Loucy (cell line): ENCODE data around the gene SASH3.
A peak's percentile ranks its signal among the peaks of the same experiment; 100 is the strongest.

Experiments
- H2AFZ ChIP-seq: fragments of 200-600 bp; sonication (generic); 2 replicates; pipeline ENCODE4 v1.6.0; 2016; ENCODE audit warnings: antibody characterized with exemption, mild to moderate bottlenecking, low read length, moderate library complexity
- H3F3A ChIP-seq: fragments of 200-600 bp; 2 replicates; pipeline ENCODE4 v1.6.0; 2016; ENCODE audit warnings: antibody characterized with exemption, low read depth, mild to moderate bottlenecking
- H3K27me3 ChIP-seq: fragments of 200-600 bp; sonication (generic); 2 replicates; pipeline ENCODE4 v1.6.1; 2014; ENCODE audit warnings: low read length, mild to moderate bottlenecking; ENCODE audit not compliant: insufficient read depth, poor library complexity, severe bottlenecking
- H3K36me3 ChIP-seq: fragments of 200-600 bp; sonication (generic); 2 replicates; pipeline ENCODE4 v1.6.1; 2016; ENCODE audit warnings: low read length; ENCODE audit not compliant: insufficient read depth
- H3K4me1 ChIP-seq: fragments of 200-600 bp; sonication (generic); 2 replicates; pipeline ENCODE4 v1.5.1; 2014; ENCODE audit warnings: low read length, mild to moderate bottlenecking; ENCODE audit not compliant: insufficient read depth, poor library complexity, severe bottlenecking
- H3K4me2 ChIP-seq: fragments of 200-600 bp; sonication (generic); 2 replicates; pipeline ENCODE4 v1.6.0; 2014; ENCODE audit warnings: antibody characterized with exemption, low read length, low read depth, mild to moderate bottlenecking; ENCODE audit not compliant: poor library complexity, severe bottlenecking
- H3K4me3 ChIP-seq: fragments of 200-600 bp; sonication (generic); 2 replicates; pipeline ENCODE4 v1.5.1; 2014; ENCODE audit warnings: low read length, mild to moderate bottlenecking, mixed read lengths; ENCODE audit not compliant: poor library complexity, severe bottlenecking
- H3K79me2 ChIP-seq: fragments of 200-600 bp; sonication (generic); 2 replicates; pipeline ENCODE4 v1.6.1; 2014; ENCODE audit warnings: low read length; ENCODE audit not compliant: insufficient read depth
- H3K9ac ChIP-seq: fragments of 200-600 bp; sonication (generic); 2 replicates; pipeline ENCODE4 v1.6.0; 2014; ENCODE audit warnings: mild to moderate bottlenecking, low read depth, low read length, moderate library complexity; ENCODE audit not compliant: poor library complexity, severe bottlenecking
- H3K9me2 ChIP-seq: fragments of 200-600 bp; sonication (generic); replicated peaks from 2 replicates; pipeline ENCODE4 v1.6.1; 2016; ENCODE audit warnings: low read depth, low read length, mixed read lengths
- H3K9me3 ChIP-seq: fragments of 200-600 bp; sonication (generic); 2 replicates; pipeline ENCODE4 v1.6.1; 2014; ENCODE audit warnings: mild to moderate bottlenecking, antibody characterized with exemption, low read length, low read depth; ENCODE audit not compliant: insufficient read depth
- H4K20me1 ChIP-seq: fragments of 200-600 bp; sonication (generic); 2 replicates; pipeline ENCODE4 v1.6.0; 2014; ENCODE audit warnings: antibody characterized with exemption, low read length, mild to moderate bottlenecking; ENCODE audit not compliant: insufficient read depth, poor library complexity, severe bottlenecking
- EZH2phosphoT487 ChIP-seq: fragments of 200-600 bp; IDR thresholded peaks from 2 replicates; pipeline ENCODE4 v1.6.1; 2018; ENCODE audit warnings: antibody characterized with exemption, mild to moderate bottlenecking, moderate library complexity, borderline replicate concordance
- TF ChIP-seq, protein P1 (sequence below): fragments of 200-600 bp; sonication (generic); conservative IDR thresholded peaks from 2 replicates; pipeline ENCODE4 v1.5.1; 2014; ENCODE audit warnings: mild to moderate bottlenecking, antibody characterized with exemption, low read length

SASH3 gene

DNA sequence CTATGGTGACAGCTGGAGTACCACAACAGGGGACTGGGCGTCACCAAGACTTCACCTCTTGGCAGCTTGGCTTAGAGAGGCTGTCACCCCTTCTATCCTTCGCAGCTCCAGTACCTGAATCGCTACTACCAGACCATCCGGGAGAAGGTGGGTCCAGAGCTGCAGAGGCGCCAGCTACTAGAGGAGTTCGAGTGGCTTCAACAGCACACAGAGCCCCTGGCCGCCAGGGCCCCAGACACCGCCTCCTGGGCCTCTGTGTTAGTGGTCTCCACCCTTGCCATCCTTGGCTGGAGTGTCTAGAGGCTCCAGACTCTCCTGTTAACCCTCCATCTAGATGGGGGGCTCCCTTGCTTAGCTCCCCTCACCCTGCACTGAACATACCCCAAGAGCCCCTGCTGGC, 11.6 kb upstream of the SASH3 start:
- Histone ChIP-seq H3K9me2 (no peaks in the 10 kb centered on the region), H4K20me1 (no peaks in the 10 kb centered on the region), H3K4me1 (peaks cover 64% of the 10 kb centered on the region), H3K4me3 (peak overlapping the region; percentile 61), H3K9me3 (no peaks in the 10 kb centered on the region), H3F3A (peaks cover 6% of the 10 kb centered on the region; the same call in 1 of the 2 replicates), H3K9ac (peak overlapping the region; percentile 91), H3K27me3 (no peaks in the 10 kb centered on the region), H3K4me2 (peak overlapping the region; percentile 80), H3K36me3 (no peaks in the 10 kb centered on the region), H3K79me2 (peaks cover 19% of the 10 kb centered on the region; the same call in 1 of the 2 replicates), H2AFZ (no peak overlapping the region)
- TF ChIP-seq, protein P1, sequence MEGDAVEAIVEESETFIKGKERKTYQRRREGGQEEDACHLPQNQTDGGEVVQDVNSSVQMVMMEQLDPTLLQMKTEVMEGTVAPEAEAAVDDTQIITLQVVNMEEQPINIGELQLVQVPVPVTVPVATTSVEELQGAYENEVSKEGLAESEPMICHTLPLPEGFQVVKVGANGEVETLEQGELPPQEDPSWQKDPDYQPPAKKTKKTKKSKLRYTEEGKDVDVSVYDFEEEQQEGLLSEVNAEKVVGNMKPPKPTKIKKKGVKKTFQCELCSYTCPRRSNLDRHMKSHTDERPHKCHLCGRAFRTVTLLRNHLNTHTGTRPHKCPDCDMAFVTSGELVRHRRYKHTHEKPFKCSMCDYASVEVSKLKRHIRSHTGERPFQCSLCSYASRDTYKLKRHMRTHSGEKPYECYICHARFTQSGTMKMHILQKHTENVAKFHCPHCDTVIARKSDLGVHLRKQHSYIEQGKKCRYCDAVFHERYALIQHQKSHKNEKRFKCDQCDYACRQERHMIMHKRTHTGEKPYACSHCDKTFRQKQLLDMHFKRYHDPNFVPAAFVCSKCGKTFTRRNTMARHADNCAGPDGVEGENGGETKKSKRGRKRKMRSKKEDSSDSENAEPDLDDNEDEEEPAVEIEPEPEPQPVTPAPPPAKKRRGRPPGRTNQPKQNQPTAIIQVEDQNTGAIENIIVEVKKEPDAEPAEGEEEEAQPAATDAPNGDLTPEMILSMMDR: no peak
- no peak for TF ChIP-seq EZH2phosphoT487

DNA sequence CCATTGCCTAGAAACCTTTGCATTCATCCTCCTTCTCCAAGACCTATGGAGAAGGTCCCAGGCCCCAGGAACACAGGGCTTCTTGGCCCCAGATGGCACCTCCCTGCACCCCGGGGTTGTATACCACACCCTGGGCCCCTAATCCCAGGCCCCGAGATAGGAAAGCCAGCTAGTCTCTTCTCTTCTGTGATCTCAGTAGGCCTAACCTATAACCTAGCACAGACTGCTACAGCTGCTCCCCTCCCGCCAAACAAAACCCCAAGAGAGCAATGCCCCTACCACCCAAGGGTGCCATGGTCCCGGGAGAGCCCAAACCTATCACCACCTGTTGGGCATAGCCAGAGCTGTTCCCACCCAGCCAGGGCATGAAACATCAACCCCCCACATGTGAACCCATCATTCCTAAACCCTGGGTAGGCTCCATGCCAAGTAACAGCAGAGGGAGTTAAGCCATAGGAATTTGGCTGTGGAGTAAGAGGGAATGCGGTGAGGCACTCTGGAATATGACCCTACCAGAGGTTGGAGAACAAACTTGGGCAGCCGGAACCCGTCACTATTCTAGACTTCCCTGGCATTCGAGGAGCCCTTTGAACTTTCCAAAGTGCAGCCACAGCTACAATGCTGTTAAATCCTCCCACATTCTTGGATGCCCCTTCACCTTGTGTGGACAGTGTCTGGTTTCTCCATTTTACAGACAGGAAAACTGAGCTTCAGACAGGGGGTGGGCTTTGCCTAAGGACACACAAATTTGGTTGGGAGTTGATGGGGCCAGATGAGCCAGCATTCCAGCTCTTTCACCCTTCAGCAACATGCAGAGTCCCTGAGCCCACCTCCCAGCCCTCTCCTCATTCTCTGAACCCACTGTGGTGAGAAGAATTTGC, 10.9 kb upstream of the SASH3 start:
- no peak for TF ChIP-seq EZH2phosphoT487
- TF ChIP-seq, protein P1: no peak
- H3K9me2 ChIP-seq: no peaks in the 10 kb centered on the region
- H2AFZ ChIP-seq: no peak overlapping the region
- H3K4me3 ChIP-seq: peak overlapping the region; percentile 61
- peak overlapping the region; percentile 91 for H3K9ac ChIP-seq
- no peaks in the 10 kb centered on the region for H3K36me3 ChIP-seq
- H3K9me3 ChIP-seq: no peaks in the 10 kb centered on the region
- H3K4me2 ChIP-seq: peak overlapping the region; percentile 80
- H3K4me1 ChIP-seq: peaks cover 70% of the 10 kb centered on the region
- H3F3A ChIP-seq: peaks cover 6% of the 10 kb centered on the region; the same call in 1 of the 2 replicates
- no peaks in the 10 kb centered on the region for H4K20me1 ChIP-seq
- H3K79me2 ChIP-seq: peaks cover 19% of the 10 kb centered on the region; the same call in 1 of the 2 replicates
- no peaks in the 10 kb centered on the region for H3K27me3 ChIP-seq

DNA sequence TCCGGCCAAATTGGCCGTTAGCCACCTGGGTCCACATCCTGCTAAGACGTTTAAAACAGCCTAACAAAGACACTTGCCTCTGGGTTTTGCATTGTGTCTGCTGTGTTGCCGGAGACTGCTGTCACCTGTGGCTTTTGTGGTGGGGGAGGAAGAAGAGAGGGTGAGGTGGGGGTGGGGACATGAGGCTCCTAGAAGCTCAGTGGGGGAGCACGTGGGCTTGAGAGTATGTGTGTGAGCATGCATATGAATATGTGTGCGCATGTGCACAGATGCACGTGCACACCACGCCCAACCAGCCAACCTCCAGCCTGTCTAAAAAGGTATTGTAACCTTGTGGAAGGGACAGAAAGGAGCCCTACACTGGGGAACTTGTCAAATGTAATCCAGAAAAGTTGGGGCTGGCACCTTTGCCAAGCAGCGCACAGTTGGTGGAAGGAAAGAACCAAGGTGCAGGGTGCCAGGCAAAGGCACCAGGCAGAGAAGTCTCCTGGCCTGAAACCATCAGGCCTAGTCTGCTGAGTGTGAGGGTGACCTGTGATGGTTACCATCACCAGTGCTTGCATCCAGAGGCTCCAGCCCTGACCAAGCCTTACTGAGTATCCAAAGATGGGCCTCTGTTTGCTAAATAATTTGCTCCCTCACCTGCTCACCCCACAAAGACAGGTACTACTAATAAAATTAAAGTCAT, 10.1 kb upstream of the SASH3 start:
- H3K27me3 ChIP-seq: no peaks in the 10 kb centered on the region
- H3F3A ChIP-seq: peaks cover 6% of the 10 kb centered on the region; the same call in 1 of the 2 replicates
- H3K4me1 ChIP-seq: peaks cover 76% of the 10 kb centered on the region
- H3K79me2 ChIP-seq: peaks cover 19% of the 10 kb centered on the region; the same call in 1 of the 2 replicates
- peak overlapping the region; percentile 80 for H3K4me2 ChIP-seq
- TF ChIP-seq EZH2phosphoT487: no peak
- TF ChIP-seq, protein P1: no peak
- H3K9me2 ChIP-seq: no peaks in the 10 kb centered on the region
- no peaks in the 10 kb centered on the region for H3K36me3 ChIP-seq
- H3K9ac ChIP-seq: peak overlapping the region; percentile 91
- no peak overlapping the region for H2AFZ ChIP-seq
- peak overlapping the region; percentile 61 for H3K4me3 ChIP-seq
- no peaks in the 10 kb centered on the region for H3K9me3 ChIP-seq
- no peaks in the 10 kb centered on the region for H4K20me1 ChIP-seq
